GM23338 (cell line): Measurements from ENCODE around the gene ZNF438. TPM values are rescaled to one million over a fixed set of nuclear protein-coding genes. Genes with fewer than 3 reads are reported as not detected.

Experiments used
- ATAC-seq: fragments of 200-7000 bp; cut with Tn5 transposase; 3 replicates; pipeline ENCODE4 v1.9.1; 2020
- DNase-seq: peaks from one replicate; pipeline ENCODE4 v3.0.0-alpha.2; 2015; ENCODE audit warnings: low spot score
- H2AFZ ChIP-seq: fragments of 200-600 bp; sonication (generic); 2 replicates; pipeline ENCODE4 v1.8.0; 2016; ENCODE audit warnings: antibody characterized with exemption, mild to moderate bottlenecking, moderate library complexity
- H3F3A ChIP-seq: fragments of 200-600 bp; sonication (generic); replicated peaks from 2 replicates; pipeline ENCODE4 v1.8.0; 2017; ENCODE audit warnings: antibody characterized with exemption, mixed run types, low read depth
- H3K27ac ChIP-seq: fragments of 200-600 bp; sonication (generic); 2 replicates; pipeline ENCODE4 v1.6.1; 2016; ENCODE audit warnings: low read depth
- H3K27me3 ChIP-seq: fragments of 200-600 bp; sonication (generic); 2 replicates; pipeline ENCODE4 v1.8.0; 2016; ENCODE audit warnings: mild to moderate bottlenecking, mixed run types, moderate library complexity; ENCODE audit not compliant: insufficient read depth
- H3K36me3 ChIP-seq: fragments of 200-600 bp; sonication (generic); 2 replicates; pipeline ENCODE4 v1.8.0; 2016; ENCODE audit warnings: mild to moderate bottlenecking; ENCODE audit not compliant: insufficient read depth
- H3K4me1 ChIP-seq: fragments of 200-600 bp; sonication (generic); 2 replicates; pipeline ENCODE4 v1.8.0; 2016; ENCODE audit warnings: mild to moderate bottlenecking, moderate library complexity; ENCODE audit not compliant: insufficient read depth
- H3K4me2 ChIP-seq: fragments of 200-600 bp; sonication (generic); 2 replicates; pipeline ENCODE4 v1.7.1; 2017; ENCODE audit warnings: mixed run types
- H3K4me3 ChIP-seq: fragments of 200-600 bp; sonication (generic); 2 replicates; pipeline ENCODE4 v1.6.1; 2016; ENCODE audit warnings: mixed run types
- H3K79me2 ChIP-seq: fragments of 200-600 bp; sonication (generic); replicated peaks from 2 replicates; pipeline ENCODE4 v1.8.0; 2017; ENCODE audit warnings: mild to moderate bottlenecking; ENCODE audit not compliant: insufficient read depth
- H3K9me2 ChIP-seq: fragments of 200-600 bp; sonication (generic); 2 replicates; pipeline ENCODE4 v1.8.0; 2017; ENCODE audit not compliant: insufficient read depth
- H4K20me1 ChIP-seq: fragments of 200-600 bp; sonication (generic); replicated peaks from 2 replicates; pipeline ENCODE4 v1.8.0; 2017; ENCODE audit warnings: mild to moderate bottlenecking; ENCODE audit not compliant: insufficient read depth
- H3K27ac Mint-ChIP-seq: 2 replicates; pipeline ENCODE4 v1.8.0; 2020; ENCODE audit warnings: inconsistent platforms, mild to moderate bottlenecking, moderate library complexity, mixed read lengths
- H3K27me3 Mint-ChIP-seq: 3 replicates; pipeline ENCODE4 v1.8.0; 2022; ENCODE audit warnings: low read depth, mild to moderate bottlenecking, moderate library complexity, mixed read lengths, inconsistent platforms; ENCODE audit not compliant: insufficient read depth, poor library complexity
- H3K36me3 Mint-ChIP-seq: 3 replicates; pipeline ENCODE4 v1.8.0; 2021; ENCODE audit warnings: low read depth, mild to moderate bottlenecking, inconsistent platforms, moderate library complexity, mixed read lengths
- H3K4me1 Mint-ChIP-seq: 3 replicates; pipeline ENCODE4 v1.8.0; 2020; ENCODE audit warnings: mild to moderate bottlenecking, inconsistent platforms, mixed read lengths
- H3K4me3 Mint-ChIP-seq: 3 replicates; pipeline ENCODE4 v1.8.0; 2021; ENCODE audit warnings: moderate library complexity, mild to moderate bottlenecking, inconsistent platforms, mixed read lengths
- H3K9me3 Mint-ChIP-seq: 3 replicates; pipeline ENCODE4 v1.8.0; 2020; ENCODE audit warnings: moderate library complexity, mild to moderate bottlenecking, inconsistent platforms, mixed read lengths
- POLR2AphosphoS5 ChIP-seq: IDR thresholded peaks from 2 replicates; pipeline ENCODE4 v1.6.1; 2016; ENCODE audit warnings: antibody characterized with exemption, low read depth
- ZNF462 ChIP-seq: fragments of 250-450 bp; sonication (Bioruptor Pico); IDR thresholded peaks from 2 replicates; pipeline ENCODE4 v1.5.0; 2020; ENCODE audit warnings: mild to moderate bottlenecking, moderate library complexity
- polyA plus RNA-seq: library from polyadenylated mRNA; unstranded; fragments of >200 nt; fragmentation: Nextera tagmentation; extraction: Ambion mirVana; gene quantifications from 2 replicates; pipeline ENCODE4 v1.2.1, GENCODE V29; 2016
- total RNA-seq: library from RNA; depleted of rRNA; stranded (reverse); fragments of >200 nt; shearing (Covaris generic); gene quantifications from 2 replicates; pipeline ENCODE4 v1.2.3, GENCODE V29; 2014
- TF ChIP-seq, protein P1 (sequence below), 2 experiments: fragments of 200-600 bp in 1 of 2; sonication (generic) in 1 of 2; conservative IDR thresholded peaks; 2 replicates each; pipeline versions ENCODE4 v1.5.1 to v1.6.1; 2016 to 2017; ENCODE audit warnings: antibody characterized with exemption in 2 of 2, low read depth in 2 of 2, mild to moderate bottlenecking in 2 of 2, moderate library complexity in 1 of 2
- TF ChIP-seq, protein P2 (sequence below): IDR thresholded peaks from 2 replicates; pipeline ENCODE4 v1.6.1; 2016; ENCODE audit warnings: antibody characterized with exemption

Gene ZNF438
- total and polyA plus RNA-seq, 2 experiments from 2014 or later = 0.91 to 0.94 TPM

GRCh38 chr10:30999070-30999712 is 32.5 kb downstream of the ZNF438 start (continued):
- no peak for TF ChIP-seq ZNF462 (CRISPR knock-in tag)
- TF ChIP-seq, protein P1, sequence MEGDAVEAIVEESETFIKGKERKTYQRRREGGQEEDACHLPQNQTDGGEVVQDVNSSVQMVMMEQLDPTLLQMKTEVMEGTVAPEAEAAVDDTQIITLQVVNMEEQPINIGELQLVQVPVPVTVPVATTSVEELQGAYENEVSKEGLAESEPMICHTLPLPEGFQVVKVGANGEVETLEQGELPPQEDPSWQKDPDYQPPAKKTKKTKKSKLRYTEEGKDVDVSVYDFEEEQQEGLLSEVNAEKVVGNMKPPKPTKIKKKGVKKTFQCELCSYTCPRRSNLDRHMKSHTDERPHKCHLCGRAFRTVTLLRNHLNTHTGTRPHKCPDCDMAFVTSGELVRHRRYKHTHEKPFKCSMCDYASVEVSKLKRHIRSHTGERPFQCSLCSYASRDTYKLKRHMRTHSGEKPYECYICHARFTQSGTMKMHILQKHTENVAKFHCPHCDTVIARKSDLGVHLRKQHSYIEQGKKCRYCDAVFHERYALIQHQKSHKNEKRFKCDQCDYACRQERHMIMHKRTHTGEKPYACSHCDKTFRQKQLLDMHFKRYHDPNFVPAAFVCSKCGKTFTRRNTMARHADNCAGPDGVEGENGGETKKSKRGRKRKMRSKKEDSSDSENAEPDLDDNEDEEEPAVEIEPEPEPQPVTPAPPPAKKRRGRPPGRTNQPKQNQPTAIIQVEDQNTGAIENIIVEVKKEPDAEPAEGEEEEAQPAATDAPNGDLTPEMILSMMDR (conservative IDR thresholded peaks at IDR 0.05; ENCODE audit: low read depth in 2 of 2) = no peak

- Histone ChIP-seq H2AFZ (no peak overlapping the region), H3K4me1 (no peaks in the 10 kb centered on the region), H3K27me3 (no peaks in the 10 kb centered on the region), H3F3A (no peaks in the 10 kb centered on the region), H3K36me3 (peaks cover 13% of the 10 kb centered on the region; the same call in 1 of the 2 replicates), H3K4me3 (no peak overlapping the region), H3K27ac (no peak overlapping the region), H3K4me2 (no peak overlapping the region), H3K79me2 (no peaks in the 10 kb centered on the region), H4K20me1 (no peaks in the 10 kb centered on the region), H3K9me2 (no peaks in the 10 kb centered on the region)
- Mint-ChIP-seq H3K27ac (no peak overlapping the region), H3K36me3 (peaks cover 19% of the 10 kb centered on the region), H3K27me3 (peaks cover 2% of the 10 kb centered on the region), H3K9me3 (peaks cover 28% of the 10 kb centered on the region), H3K4me3 (no peak overlapping the region), H3K4me1 (peaks cover 7% of the 10 kb centered on the region; the same call in 2 of the 3 replicates)
- DNase-seq (no peak), ATAC-seq (no peak)
- TF ChIP-seq ZNF462 (CRISPR knock-in tag) (no peak), POLR2AphosphoS5 (no peak)
- TF ChIP-seq, protein P2, sequence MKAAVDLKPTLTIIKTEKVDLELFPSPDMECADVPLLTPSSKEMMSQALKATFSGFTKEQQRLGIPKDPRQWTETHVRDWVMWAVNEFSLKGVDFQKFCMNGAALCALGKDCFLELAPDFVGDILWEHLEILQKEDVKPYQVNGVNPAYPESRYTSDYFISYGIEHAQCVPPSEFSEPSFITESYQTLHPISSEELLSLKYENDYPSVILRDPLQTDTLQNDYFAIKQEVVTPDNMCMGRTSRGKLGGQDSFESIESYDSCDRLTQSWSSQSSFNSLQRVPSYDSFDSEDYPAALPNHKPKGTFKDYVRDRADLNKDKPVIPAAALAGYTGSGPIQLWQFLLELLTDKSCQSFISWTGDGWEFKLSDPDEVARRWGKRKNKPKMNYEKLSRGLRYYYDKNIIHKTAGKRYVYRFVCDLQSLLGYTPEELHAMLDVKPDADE = no peak
Observed at GRCh38 chr10:30997536-30998235, 34.0 kb downstream of the ZNF438 start.
